ENCODE measurements around the gene SWT1. TPM values are rescaled to one million over a fixed set of nuclear protein-coding genes. Genes with fewer than 3 reads are reported as not detected.
"Not testable (repeated sequence)": the region's sequence is repeated elsewhere in the genome, so short reads cannot be mapped to it uniquely, and the experiment has no call there.

The SWT1 gene
- total RNA-seq, 1 donor from 2014 or later = 2.2 TPM

- intact Hi-C loops (cut with micrococcal nuclease) = no loop called here
Measured at GRCh38 chr1:185244015-185244747, 87.2 kb downstream of the SWT1 start.

- intact Hi-C loops (cut with micrococcal nuclease) = no loop called here
Measured at GRCh38 chr1:185245466-185245865, 88.5 kb downstream of the SWT1 start.

- intact Hi-C loops (cut with micrococcal nuclease) = no loop called here
Measured at GRCh38 chr1:185249563-185249962, 92.6 kb downstream of the SWT1 start.

- intact Hi-C loops (cut with micrococcal nuclease) = no loop called here
Measured at GRCh38 chr1:185250063-185250462, 93.1 kb downstream of the SWT1 start.

- intact Hi-C loops (cut with micrococcal nuclease) = not testable (repeated sequence)
Measured at GRCh38 chr1:185251928-185252327, 95.0 kb downstream of the SWT1 start.

GRCh38 chr1:185252404-185252803 lies 95.4 kb downstream of the SWT1 start:
- intact Hi-C loops (cut with micrococcal nuclease) = not testable (repeated sequence)

GRCh38 chr1:185255595-185255994 lies 98.6 kb downstream of the SWT1 start:
- intact Hi-C loops (cut with micrococcal nuclease) = not testable (repeated sequence)

- intact Hi-C loops (cut with micrococcal nuclease) = not testable (repeated sequence)
Measured at GRCh38 chr1:185257116-185257949, 100.4 kb downstream of the SWT1 start.

GRCh38 chr1:185257950-185258208 lies 100.9 kb downstream of the SWT1 start:
- intact Hi-C loops (cut with micrococcal nuclease) = loop anchor here (2.0 kb wide), 1 partner anchor 59 kb away; the partner anchor contains the start of gene IVNS1ABP

GRCh38 chr1:185258676-185259075 lies 101.7 kb downstream of the SWT1 start:
- intact Hi-C loops (cut with micrococcal nuclease) = loop anchor here (2.0 kb wide), 1 partner anchor 58 kb away; the partner anchor contains the start of gene IVNS1ABP

GRCh38 chr1:185260611-185261010 lies 103.6 kb downstream of the SWT1 start:
- intact Hi-C loops (cut with micrococcal nuclease) = no loop called here

- intact Hi-C loops (cut with micrococcal nuclease) = no loop called here
Measured at GRCh38 chr1:185262151-185262550, 105.2 kb downstream of the SWT1 start.

GRCh38 chr1:185263292-185263691 lies 106.3 kb downstream of the SWT1 start:
- intact Hi-C loops (cut with micrococcal nuclease) = no loop called here

- intact Hi-C loops (cut with micrococcal nuclease) = no loop called here
Measured at GRCh38 chr1:185263780-185264179, 106.8 kb downstream of the SWT1 start.

GRCh38 chr1:185265314-185265713 lies 108.3 kb downstream of the SWT1 start:
- intact Hi-C loops (cut with micrococcal nuclease) = no loop called here

GRCh38 chr1:185267301-185267700 lies 110.3 kb downstream of the SWT1 start:
- intact Hi-C loops (cut with micrococcal nuclease) = no loop called here

GRCh38 chr1:185267701-185268100 lies 110.7 kb downstream of the SWT1 start:
- intact Hi-C loops (cut with micrococcal nuclease) = no loop called here

- intact Hi-C loops (cut with micrococcal nuclease) = no loop called here
Measured at GRCh38 chr1:185268352-185268751, 111.4 kb downstream of the SWT1 start.

GRCh38 chr1:185271921-185272320 lies 115.0 kb downstream of the SWT1 start:
- intact Hi-C loops (cut with micrococcal nuclease) = no loop called here

- intact Hi-C loops (cut with micrococcal nuclease) = no loop called here
Measured at GRCh38 chr1:185279571-185279970, 122.6 kb downstream of the SWT1 start.

GRCh38 chr1:185280589-185280988 lies 123.6 kb downstream of the SWT1 start:
- intact Hi-C loops (cut with micrococcal nuclease) = loop anchor here (5.0 kb wide), 1 partner anchor 43 kb away; no protein-coding TSS in a partner anchor

GRCh38 chr1:185281245-185281644 lies 124.3 kb downstream of the SWT1 start:
- intact Hi-C loops (cut with micrococcal nuclease) = loop anchor here (5.0 kb wide), 1 partner anchor 44 kb away; no protein-coding TSS in a partner anchor
